Sciatic nerve (tissue), 2 donors: Measurements from ENCODE around the gene LMNB1. TPM values are rescaled to one million over a fixed set of nuclear protein-coding genes. Genes with fewer than 3 reads are reported as not detected.
"Not testable (repeated sequence)": the region's sequence is repeated elsewhere in the genome, so short reads cannot be mapped to it uniquely, and the experiment has no call there.

Source experiments
- ATAC-seq: fragments of 200-7000 bp; cut with Tn5 transposase; one replicate; pipeline ENCODE4 v1.9.1; 2020; ENCODE audit warnings: mild to moderate bottlenecking, moderate library complexity
- DNase-seq: peaks from one replicate; pipeline ENCODE4 v3.0.0-alpha.2; 2020; ENCODE audit warnings: low spot score
- intact Hi-C: fragments of 100-400 bp; cut with DNase I; formaldehyde crosslinking; loops from one replicate; pipeline ENCODE4 v1.14.2; 2022
- total RNA-seq: library from RNA; stranded (reverse); fragmentation: NEBNext Ultra II Directional; extraction: Animal tissue kit (Norgen Biotek cat#: 25700); gene quantifications from one replicate; pipeline ENCODE4 v1.2.1, GENCODE V29; 2021
- donor health status: DM: no; HTN: no; CAD: no.
- donor health status: DM: no; HTN: no; CAD: no.

LMNB1 gene
- total RNA-seq, 1 donor from 2014 or later = 9.2 TPM

- ATAC-seq (peak; percentile 5), DNase-seq (peak; percentile 64)
- intact Hi-C loops = no loop called here
Observed at GRCh38 chr5:126777257-126777974, 480 bp downstream of the LMNB1 start.

- peak; percentile 89 for DNase-seq
- intact Hi-C loops = no loop called here
- peak; percentile 75 for ATAC-seq
Observed at GRCh38 chr5:126777975-126778674, 1.2 kb downstream of the LMNB1 start.

DNA sequence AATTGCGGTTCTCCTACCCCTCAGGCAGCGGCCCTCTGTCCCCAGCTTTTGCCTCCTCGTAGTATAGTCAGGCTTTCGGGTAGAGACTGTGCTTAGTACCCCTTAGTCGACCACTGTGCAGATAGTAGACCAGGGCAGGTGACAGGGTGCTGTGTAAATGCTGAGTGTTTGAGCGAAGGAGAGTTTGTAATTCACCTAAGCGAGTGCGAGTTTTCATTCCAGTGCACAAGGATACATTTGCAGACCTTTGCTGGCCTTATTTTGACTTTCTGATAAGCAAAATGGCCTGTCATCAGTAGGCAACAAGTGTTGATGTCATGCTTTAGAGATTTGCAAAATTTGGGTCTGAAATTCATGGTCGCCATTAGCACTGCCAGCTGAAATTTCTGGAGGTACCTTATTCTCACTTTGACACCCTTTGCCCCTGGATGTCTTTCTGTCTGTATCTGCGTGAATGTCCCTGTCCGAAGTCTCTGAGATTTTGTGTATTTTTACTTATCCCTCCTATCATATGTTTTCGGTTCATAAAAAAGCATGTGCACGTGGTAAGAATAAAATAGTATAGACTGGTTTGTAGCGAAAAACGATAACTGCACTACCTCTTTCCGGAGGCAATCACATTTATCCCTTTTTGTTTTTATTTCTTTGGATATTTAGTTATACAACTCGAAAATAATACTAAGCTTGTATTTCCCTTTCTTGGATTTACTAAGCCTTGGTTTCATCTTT lies 1.9 kb downstream of the LMNB1 start:
- intact Hi-C loops = no loop called here
- ATAC-seq (peak; percentile 1), DNase-seq (no peak)

GRCh38 chr5:126780165-126780827 lies 3.4 kb downstream of the LMNB1 start:
- ATAC-seq (no peak), DNase-seq (no peak)
- intact Hi-C loops = loop anchor here (10.0 kb wide), 1 partner anchor 125 kb away; no protein-coding TSS in a partner anchor

DNA sequence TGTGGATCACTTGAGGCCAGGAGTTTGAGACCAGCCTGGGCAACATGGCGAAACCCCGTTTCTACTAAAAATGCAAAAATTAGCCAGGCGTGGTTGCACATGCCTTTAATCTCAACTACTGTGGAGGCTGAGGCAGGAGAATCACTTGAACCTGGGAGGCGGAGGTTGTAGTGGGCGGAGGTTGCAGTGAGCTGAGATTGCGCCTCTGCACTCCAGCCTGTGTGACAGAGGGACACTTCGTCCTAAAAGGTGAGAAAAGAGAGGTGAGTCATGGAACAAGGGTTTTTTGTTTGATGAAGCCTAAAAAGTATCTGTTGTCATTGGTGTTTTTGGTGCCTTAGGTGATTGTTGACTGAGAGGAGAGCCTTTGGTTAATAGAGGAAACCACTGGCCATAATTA lies 11.5 kb downstream of the LMNB1 start:
- not testable (repeated sequence) for ATAC-seq, DNase-seq
- intact Hi-C loops = loop anchor here (10.0 kb wide), 1 partner anchor 134 kb away; no protein-coding TSS in a partner anchor

- DNase-seq (no peak), ATAC-seq (no peak)
- intact Hi-C loops = loop anchor here (10.0 kb wide), 1 partner anchor 118 kb away; no protein-coding TSS in a partner anchor
Observed at GRCh38 chr5:126793097-126793496, 16.2 kb downstream of the LMNB1 start.

DNA sequence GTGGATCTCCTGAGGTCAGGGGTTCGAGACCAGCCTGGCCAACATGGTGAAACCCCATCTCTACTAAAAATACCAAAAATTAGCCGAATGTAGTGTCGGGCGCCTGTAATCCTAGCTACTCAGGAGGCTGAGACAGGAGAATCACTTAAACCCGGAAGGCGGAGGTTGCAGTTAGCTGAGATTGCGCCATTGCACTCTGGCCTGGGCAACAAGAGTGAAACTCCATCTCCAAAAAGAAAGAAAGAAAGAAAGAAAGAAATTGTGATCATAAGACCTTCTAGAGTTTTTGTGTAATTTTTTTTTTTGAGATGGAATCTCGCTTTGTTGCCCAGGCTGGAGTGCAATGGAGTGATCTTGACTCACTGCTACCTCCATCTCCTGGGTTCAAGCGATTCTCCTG lies 16.7 kb downstream of the LMNB1 start:
- ATAC-seq, DNase-seq: not testable (repeated sequence)
- intact Hi-C loops = loop anchor here (10.0 kb wide), 1 partner anchor 119 kb away; no protein-coding TSS in a partner anchor

DNA sequence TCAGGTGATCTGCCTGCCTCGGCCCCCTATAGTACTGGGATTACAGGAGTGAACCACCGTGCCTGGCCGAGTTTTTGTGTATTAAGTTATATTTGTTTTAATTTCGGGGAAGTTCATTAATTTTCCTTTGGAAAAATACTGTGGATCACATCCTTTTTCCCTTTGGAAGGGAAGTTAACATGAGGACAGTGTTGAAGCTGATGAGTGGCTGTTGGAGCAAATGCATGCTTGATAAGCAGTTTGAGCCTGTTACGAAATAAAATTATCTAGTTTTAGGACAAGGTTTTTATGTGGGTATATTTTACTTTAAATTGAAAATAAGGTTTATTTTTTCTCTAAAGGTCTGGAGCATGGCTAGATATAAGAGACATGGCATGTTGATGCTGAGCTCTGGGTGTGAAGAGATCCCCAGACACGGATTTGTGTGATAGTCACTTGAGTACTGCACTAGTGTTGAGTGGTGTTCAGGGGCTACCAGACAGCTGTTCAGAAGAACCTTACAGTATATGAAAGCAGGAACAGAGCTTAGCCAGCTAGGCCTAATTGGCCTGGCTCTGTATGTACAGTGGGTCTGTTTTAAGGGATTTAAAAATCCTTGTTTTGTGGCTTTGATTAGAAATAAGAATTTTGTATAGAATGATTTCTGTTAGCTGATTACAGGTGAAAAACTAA lies 17.4 kb downstream of the LMNB1 start:
- intact Hi-C loops = loop anchor here (10.0 kb wide), 1 partner anchor 119 kb away; no protein-coding TSS in a partner anchor
- no peak for ATAC-seq
- no peak for DNase-seq

- no peak for DNase-seq
- intact Hi-C loops = loop anchor here (10.0 kb wide), 1 partner anchor 125 kb away; no protein-coding TSS in a partner anchor
Observed at GRCh38 chr5:126799780-126800179, 22.8 kb downstream of the LMNB1 start.

GRCh38 chr5:126801174-126801991 lies 24.4 kb downstream of the LMNB1 start:
- intact Hi-C loops = no loop called here
- DNase-seq (no peak), ATAC-seq (no peak)

More at GRCh38 chr5:126799780-126800179, 22.8 kb downstream of the LMNB1 start:
- ATAC-seq = no peak

DNA sequence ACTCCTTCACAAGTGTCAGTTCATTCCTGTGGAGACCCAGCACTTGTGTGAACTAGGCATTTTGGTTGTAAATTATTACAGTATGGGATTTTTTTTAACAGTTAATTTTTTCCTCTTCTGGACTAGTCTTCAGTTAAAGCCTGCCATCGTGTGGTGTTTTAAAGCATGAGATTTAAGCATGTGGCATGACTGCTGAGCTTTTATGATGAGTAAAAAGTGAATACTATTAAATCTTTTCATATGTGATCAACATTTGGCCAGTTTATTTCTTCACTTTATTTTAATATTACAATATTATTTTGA lies 25.0 kb downstream of the LMNB1 start:
- intact Hi-C loops = no loop called here
- no peak for DNase-seq
- ATAC-seq = no peak

DNA sequence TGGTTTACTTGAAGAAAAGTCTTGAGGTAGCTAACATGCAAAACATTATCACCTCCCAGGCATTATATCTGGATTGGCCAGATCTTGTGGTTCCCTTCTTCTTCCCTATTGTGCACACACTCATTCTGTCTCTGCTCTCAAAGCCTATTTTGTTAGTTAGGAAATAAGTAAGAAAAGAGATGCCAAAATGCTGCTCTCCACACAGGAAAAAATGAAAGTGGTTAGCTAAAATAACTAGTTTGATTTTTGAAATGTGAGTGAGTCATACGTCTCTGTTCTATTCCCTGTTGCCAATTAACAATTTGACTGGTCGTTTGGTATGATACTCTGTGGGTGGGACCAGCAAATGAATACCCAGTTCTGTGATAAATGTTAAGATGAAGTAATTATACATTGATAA lies 28.1 kb downstream of the LMNB1 start:
- ATAC-seq (peak; percentile 61), DNase-seq (no peak)
- intact Hi-C loops = no loop called here

- DNase-seq (no peak), ATAC-seq (peak; percentile 53)
- intact Hi-C loops = no loop called here
Observed at GRCh38 chr5:126808521-126808988, 31.6 kb downstream of the LMNB1 start.

DNA sequence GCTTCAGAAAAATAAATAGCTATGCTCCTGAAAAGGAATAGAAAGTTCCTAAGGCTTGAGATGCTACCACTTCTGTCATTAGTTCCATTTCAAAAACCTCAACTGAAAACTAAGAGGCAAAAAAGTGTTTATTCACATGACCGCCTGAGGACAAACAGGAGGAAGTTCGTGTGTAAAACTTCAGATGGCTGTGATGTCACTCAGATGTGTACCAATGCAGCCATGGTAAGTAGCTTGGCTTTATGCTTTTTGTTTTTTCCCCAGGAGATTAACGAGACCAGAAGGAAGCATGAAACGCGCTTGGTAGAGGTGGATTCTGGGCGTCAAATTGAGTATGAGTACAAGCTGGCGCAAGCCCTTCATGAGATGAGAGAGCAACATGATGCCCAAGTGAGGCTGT lies 33.0 kb downstream of the LMNB1 start:
- intact Hi-C loops = no loop called here
- ATAC-seq (no peak), DNase-seq (no peak)

DNA sequence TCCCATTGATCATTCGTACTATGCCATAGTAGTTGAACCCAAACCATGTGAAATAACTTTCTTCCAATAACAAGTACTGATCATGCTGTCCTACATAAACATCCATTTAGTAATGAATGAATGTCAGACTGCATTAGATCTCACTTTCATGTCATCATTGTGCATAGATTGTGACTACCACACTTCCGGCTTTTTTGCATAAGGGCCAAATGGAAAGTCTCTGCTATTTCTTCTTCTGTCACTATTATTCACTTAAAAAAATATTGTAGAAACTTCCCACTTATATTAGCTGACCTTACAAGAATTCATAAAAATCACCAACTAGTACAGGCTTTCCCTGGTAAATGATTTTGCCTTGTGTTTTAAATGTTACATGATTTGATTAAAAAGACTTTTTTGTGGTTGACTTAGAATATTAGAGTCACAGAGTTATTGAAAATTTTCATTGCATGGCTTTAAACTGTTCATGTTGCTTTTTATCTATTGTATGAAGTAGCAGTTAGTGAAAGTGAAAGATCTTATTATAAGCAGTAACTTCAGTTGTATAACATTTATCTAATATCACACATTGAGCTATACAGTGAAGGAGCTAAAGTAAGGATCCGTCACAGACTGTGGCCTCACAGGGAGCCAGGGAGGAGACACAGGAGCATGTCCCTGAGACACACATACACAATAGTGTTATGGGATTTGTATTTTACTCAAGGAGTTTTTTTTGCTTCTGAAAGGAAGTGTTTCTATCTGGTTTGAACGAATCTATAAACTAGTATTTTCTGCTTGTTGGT lies 33.9 kb downstream of the LMNB1 start:
- no peak for DNase-seq
- ATAC-seq = no peak
- intact Hi-C loops = no loop called here

GRCh38 chr5:126811515-126812198 lies 34.7 kb downstream of the LMNB1 start:
- DNase-seq (no peak), ATAC-seq (no peak)
- intact Hi-C loops = no loop called here
